Fibroblast of the aortic adventitia (primary cell): ENCODE results near the gene EID1. TPM values are rescaled to one million over a fixed set of nuclear protein-coding genes. Genes with fewer than 3 reads are reported as not detected.
"Not testable (repeated sequence)": the region's sequence is repeated elsewhere in the genome, so short reads cannot be mapped to it uniquely, and the experiment has no call there.

Experiments
- DNase-seq: peaks from one replicate; pipeline ENCODE4 v3.0.0-alpha.2; 2010; ENCODE audit warnings: low read depth
- H3K4me3 ChIP-seq: 2 replicates; pipeline ENCODE4 v1.5.1; 2011; ENCODE audit warnings: low read depth, mild to moderate bottlenecking, control low read depth, low read length, moderate library complexity
- total RNA-seq: library from RNA; depleted of rRNA; stranded (reverse); fragments of >200 nt; gene quantifications from 2 replicates; pipeline ENCODE4 v1.2.3, GENCODE V29; 2012; ENCODE audit warnings: low replicate concordance
- TF ChIP-seq, protein P1 (sequence below): IDR thresholded peaks from 2 replicates; pipeline ENCODE4 v1.5.1; 2011; ENCODE audit warnings: mild to moderate bottlenecking, low read length, control low read depth, inconsistent platforms; ENCODE audit not compliant: insufficient read depth

The EID1 gene
- total RNA-seq, 1 donor: 253 TPM

DNA sequence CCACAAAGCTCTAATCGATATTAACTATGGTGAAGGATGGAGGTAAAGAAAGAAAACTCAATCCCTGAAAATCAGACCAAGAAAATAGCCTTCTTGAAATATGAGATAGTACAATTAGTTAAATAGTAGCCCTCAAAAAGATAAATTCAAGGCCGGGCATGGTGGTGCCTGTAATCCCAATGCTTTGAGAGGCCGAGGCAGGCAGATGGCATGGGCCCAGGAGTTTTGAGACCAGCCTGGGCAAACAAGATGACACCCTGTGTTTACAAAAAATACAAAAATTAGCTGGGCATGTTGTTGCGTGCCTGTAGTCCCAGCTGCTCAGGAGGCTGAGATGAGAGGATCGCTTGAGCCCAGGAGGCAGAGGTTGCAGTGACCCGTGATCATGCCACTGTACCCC, 35.4 kb upstream of the EID1 start:
- no peak overlapping the region for H3K4me3 ChIP-seq
- DNase-seq: no peak
- TF ChIP-seq, protein P1, sequence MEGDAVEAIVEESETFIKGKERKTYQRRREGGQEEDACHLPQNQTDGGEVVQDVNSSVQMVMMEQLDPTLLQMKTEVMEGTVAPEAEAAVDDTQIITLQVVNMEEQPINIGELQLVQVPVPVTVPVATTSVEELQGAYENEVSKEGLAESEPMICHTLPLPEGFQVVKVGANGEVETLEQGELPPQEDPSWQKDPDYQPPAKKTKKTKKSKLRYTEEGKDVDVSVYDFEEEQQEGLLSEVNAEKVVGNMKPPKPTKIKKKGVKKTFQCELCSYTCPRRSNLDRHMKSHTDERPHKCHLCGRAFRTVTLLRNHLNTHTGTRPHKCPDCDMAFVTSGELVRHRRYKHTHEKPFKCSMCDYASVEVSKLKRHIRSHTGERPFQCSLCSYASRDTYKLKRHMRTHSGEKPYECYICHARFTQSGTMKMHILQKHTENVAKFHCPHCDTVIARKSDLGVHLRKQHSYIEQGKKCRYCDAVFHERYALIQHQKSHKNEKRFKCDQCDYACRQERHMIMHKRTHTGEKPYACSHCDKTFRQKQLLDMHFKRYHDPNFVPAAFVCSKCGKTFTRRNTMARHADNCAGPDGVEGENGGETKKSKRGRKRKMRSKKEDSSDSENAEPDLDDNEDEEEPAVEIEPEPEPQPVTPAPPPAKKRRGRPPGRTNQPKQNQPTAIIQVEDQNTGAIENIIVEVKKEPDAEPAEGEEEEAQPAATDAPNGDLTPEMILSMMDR: no peak

DNA sequence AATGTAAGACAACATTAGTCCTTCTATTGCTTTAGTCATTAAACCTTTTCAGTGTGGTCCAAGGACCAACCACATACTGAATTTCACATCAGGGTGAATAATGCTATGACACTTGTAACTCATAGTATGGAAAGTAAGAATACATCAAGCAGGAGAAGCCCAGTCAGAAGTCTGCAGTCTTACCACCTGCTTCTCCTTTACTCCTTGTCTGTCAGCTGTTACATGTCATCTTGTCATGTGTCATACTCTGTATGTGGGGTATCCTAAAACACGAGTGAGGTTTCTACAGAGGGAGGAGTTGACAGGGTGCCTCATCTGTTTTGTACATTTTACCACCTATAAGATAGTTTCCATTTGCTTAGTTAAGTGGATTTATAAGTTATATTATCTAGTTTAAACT, 32.8 kb upstream of the EID1 start:
- no peak overlapping the region for H3K4me3 ChIP-seq
- TF ChIP-seq, protein P1: no peak
- no peak for DNase-seq

DNA sequence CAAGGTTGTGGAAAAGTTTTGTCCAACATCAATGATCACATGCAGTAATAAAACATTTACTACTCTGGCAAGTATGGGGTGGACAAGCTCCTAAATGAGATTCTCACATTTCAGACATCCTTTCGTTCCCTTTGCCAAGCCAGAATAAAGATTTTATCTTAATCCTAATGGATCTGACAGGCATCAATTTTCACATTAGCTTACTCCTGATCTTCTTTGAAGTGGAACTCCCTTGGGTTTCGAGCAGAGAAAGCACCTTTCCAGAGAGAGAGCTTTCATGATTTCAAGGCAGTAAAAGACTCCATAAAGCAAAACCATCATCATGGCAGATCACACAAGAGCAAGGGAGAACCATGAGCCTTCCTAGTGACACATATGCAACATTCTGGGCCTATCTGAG, 27.3 kb upstream of the EID1 start:
- no peak overlapping the region for H3K4me3 ChIP-seq
- no peak for DNase-seq
- TF ChIP-seq, protein P1: no peak

DNA sequence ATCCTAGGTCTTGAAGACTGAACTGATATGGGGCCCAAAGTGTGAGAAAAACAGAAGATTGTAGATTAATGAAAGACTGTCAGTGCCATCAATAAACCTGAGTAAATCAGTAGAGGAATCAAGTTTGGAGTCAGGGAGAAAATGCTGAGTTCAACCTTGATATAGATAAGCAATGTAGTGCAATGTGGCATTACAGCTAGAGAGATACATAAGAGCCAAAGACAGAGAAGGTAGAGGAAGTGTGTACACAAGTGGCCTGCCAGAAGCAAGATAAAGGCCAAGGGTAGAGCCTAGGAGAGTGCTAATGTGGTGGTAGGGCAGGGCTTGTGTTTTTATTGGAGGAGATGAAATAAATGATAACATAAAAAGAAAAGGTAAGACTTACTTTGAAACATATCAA, 26.0 kb upstream of the EID1 start:
- no peak overlapping the region for H3K4me3 ChIP-seq
- no peak for DNase-seq
- TF ChIP-seq, protein P1: no peak

DNA sequence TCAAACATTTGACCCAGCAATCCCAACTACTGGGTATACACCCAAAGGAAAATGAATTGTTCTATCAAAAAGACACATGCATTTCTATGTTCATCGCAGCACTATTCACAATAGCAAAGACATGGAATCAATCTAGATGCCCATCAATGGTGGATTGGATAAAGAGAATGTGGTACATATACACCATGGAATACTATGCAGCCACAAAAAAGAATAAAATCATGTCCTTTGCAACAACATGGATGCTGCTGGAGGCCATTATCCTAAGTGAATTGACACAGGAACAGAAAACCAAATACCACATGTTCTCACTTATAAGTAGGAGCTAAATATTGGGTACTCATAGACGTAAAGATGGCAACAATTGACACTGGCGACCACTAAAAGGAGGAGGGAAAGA, 23.5 kb upstream of the EID1 start:
- not testable (repeated sequence) for DNase-seq, H3K4me3 ChIP-seq

DNA sequence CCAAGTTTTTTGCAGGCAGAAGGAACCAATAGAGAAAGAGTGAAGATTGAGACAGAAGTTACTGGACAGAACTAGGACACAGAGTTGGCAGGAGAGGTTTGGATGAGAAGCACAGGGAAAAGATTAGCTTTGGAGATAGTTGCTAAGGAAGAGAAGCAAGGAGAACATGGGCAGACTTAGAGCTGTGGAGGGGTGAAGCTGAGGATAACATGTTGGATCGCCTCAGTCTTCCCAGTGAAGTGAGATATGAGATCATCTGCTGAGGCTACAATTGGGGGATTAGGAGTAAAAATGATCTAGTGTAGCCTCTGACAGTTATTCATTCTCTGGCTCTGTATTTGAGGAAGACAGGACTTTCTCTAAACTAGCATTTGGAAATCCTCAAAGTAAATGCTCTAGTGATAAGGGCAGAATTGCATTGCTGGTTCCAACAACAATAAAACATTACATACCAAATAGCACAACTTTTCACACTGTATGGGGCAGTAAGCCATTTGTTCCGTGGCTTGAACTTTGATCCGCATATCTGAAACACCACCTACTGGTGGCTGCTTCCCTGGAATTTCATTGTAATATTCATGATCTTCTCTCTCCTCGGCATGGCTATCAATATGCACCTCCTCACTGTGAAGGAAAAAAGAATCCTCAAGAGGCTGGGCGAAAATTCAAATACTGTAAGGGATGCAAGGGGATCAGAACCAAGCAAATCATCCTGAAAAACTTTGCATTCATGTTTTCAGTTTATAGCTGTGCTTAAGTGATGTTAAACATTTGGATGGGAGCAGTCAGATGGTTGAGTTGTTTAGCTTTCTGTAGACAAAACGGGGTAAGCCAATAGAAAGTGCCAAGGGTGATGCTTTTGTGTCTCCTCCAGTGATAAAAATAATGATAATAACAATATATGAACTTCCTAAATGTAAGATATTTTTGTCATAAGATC, 22.2 kb upstream of the EID1 start:
- DNase-seq: peak; percentile 95
- no peak overlapping the region for H3K4me3 ChIP-seq

DNA sequence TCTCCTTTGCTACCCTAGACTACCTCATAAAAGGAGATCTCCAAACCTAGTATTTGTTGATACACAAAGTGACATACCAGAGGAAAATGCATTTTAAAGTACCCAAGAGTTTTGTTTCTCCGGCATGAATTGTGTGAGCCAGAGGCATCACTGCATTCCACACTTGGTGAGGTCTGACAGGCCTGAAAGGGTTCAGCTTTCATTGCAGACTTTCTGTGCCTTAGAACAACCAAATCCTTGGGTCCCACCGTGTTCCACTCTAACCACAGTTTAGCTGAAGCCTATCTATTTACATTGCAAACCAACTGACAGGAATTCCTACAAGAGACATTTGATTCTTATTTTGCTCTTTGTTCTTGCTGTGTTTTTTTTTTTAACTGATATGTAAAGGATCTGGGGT, 21.0 kb upstream of the EID1 start:
- peak; percentile 47 for DNase-seq
- TF ChIP-seq, protein P1: no peak
- no peak overlapping the region for H3K4me3 ChIP-seq

More for the DNA sequence above, 22.2 kb upstream of the EID1 start:
- TF ChIP-seq, protein P1: peak; percentile 64
